Endothelial cell of hepatic sinusoid (primary cell): ENCODE measurements around the gene DOCK2.
"Not testable (repeated sequence)": the region's sequence is repeated elsewhere in the genome, so short reads cannot be mapped to it uniquely, and the experiment has no call there.

Experiments
- in situ Hi-C: cut with HindIII; loops from 2 replicates; pipeline ENCODE4 v1.10.0; 2017; ENCODE audit warnings: low sequenced_read_pairs

Gene DOCK2

DNA sequence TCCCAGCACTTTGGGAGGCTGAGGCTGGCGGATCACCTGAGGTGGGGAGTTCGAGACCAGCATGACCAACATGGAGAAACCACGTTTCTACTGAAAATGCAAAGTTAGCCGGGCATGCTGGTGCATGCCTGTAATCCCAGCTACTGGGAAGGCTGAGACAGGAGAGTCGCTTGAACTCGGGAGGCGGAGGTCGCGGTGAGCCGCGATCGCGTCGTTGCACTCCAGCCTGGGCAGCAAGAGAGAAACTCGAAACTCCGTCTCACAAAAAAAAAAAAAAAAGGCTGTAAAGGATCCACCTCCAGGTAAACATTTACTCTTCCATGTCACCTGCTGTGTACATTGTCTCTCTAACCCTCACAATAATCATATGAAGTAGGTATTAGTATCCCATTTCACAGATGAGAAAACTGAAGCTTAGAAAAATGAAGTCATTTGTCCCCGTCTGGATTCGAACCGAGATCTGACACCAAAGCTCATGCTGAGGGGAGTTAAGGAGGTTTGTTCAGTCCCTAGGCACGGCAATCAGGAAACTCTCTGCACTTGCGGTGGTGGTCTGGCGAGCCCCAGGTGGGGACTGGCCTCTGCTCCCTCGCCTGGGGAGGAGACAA lies 494 bp upstream of the DOCK2 start:
- in situ Hi-C loops = no loop called here

DNA sequence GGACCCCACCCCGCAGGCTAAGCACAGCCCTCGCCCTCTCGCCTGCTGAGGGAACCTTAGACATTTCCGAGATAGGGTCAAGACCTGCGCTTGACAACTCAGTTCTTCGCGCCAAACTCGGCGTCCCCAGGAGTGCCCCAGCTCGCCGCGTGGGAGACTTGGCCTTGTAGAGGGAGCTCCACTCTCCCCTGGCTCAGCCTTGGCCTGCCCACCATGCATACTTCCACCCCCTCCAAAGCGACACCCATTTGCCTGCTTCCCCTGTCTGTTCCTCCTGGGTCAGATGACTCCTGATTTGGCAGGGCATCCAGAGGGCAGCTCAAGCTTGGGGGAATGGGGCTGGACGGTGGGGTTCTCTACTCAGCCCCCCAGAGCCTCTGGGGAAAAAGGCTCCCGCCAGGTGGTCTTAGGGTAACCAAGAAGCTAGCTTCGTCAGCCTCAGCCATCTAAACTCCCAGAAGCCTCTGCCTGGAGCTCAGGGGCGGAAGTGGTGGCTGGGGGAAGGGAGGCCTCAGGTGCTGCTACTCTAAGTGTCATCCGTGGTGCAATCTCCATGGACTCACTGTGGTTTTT lies 560 bp downstream of the DOCK2 start:
- in situ Hi-C loops = no loop called here

DNA sequence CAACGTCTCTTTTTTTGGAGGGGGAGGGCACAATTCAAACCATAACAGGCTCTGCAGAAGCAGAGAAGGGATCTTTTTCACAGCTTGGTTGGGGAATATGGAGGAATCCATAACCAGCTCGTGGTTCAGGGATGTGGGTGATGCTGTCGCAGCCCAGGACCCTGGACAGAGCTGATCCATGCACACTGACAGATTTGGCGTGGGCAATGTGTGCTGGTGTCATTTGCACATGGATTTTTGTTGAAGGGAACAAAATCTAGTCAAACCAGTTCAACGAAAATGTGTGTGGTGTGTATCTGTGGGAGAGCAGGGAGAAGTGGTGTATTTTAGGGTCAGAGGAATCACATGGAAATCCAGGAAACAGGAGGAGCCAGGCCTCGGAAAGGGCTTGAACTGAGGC lies 4.2 kb downstream of the DOCK2 start:
- in situ Hi-C loops = no loop called here

DNA sequence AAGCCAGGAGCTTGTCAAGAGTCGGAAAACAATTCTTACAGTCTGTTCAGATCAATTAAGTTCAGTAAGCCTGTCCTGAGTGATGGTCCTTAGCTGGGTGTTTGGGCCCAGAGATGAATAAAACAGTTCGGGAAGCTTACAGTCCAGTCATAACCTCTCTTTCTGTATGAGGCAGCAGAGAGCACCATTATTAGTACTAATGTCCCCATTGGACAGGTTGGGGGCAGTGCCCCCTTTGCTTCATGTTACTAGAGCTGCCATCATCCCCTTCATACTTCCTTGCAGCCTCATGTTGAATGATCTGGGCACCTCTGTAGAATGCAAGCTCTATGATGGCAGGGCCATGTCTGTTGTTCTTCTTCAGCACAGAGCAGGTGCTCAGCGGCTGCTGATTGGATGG lies 9.8 kb downstream of the DOCK2 start:
- in situ Hi-C loops = no loop called here

DNA sequence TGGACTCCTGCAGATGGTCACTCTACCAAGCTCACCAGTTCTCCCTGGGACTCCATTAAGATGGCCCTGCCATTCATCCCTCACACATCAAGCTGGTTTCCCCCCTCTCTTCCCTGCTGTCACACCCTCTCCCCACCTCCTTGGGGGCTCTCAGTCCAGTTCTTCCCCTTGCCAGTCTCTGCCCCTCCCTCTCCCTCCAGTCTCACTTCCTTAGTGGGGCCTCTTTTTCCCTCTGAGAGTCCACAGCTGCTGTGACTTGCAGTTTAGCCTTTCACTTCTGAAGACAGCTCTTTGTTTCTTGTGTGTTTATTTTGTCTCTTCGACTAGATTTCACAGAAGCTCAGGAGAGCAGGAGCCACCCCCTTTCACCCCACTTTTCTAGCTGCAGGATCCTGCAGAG lies 10.5 kb downstream of the DOCK2 start:
- in situ Hi-C loops = no loop called here

- in situ Hi-C loops = no loop called here
Observed at GRCh38 chr5:169648725-169649310, 11.7 kb downstream of the DOCK2 start.

DNA sequence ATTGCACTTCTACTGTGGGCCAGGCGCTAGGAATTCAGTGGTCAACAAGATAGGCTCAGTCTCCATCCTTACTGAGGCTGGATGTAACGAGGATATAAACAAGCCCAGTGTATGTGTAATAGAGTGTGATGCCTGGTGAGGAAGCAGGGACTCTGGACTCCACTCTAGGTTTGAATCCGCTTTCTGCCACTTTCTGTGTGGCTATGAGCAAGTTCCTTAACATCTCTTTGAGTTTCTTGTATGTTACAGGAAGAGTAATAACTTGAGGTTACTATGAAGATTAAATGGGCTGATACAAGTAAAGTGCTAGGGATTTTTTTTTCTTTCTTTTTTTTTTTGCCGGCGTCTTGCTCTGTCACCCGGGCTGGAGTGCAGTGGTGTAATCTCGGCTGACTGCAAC lies 12.4 kb downstream of the DOCK2 start:
- in situ Hi-C loops = no loop called here

- in situ Hi-C loops = no loop called here
Observed at GRCh38 chr5:169650701-169651331, 13.7 kb downstream of the DOCK2 start.

- in situ Hi-C loops = no loop called here
Observed at GRCh38 chr5:169651526-169651925, 14.5 kb downstream of the DOCK2 start.

DNA sequence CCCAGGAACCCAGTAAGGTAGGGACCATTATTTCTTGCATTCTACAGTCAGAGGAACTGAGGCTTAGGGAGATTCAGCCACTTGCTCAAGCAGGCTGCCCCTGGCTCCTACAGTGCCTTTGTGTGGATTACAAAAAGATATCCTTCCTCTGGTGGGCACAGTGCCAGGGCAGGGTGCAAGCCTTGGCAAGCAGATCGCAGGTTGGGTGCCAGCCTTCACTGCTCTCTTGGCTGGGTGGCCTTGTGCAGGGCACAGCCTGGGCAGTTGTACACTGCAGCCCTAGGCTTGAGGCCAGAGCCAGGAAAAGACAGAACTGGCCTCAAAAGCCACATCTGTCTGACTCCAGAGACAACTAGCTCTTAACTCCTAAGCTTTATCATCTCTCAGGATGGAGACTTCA lies 15.0 kb downstream of the DOCK2 start:
- in situ Hi-C loops = no loop called here

DNA sequence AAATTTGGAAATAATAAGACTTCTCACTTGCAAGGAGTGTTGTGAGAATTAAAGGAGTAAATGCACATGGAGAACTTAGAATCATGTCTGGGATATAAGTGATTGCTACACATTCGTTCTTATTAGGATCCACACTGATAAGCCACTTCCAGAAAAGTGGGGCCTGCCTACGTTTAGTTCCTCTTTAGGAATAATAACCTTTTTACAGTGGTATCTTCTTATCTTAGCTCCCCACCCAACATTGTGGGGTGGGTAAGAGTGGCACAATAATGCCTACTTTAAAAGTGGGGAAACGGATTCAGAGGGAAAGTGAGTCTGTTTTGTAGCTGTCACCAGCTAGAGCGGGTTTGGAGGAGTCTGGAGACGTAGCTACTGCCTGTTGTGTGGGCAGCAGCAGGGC lies 16.0 kb downstream of the DOCK2 start:
- in situ Hi-C loops = no loop called here

GRCh38 chr5:169655353-169655752 lies 18.3 kb downstream of the DOCK2 start:
- in situ Hi-C loops = no loop called here

DNA sequence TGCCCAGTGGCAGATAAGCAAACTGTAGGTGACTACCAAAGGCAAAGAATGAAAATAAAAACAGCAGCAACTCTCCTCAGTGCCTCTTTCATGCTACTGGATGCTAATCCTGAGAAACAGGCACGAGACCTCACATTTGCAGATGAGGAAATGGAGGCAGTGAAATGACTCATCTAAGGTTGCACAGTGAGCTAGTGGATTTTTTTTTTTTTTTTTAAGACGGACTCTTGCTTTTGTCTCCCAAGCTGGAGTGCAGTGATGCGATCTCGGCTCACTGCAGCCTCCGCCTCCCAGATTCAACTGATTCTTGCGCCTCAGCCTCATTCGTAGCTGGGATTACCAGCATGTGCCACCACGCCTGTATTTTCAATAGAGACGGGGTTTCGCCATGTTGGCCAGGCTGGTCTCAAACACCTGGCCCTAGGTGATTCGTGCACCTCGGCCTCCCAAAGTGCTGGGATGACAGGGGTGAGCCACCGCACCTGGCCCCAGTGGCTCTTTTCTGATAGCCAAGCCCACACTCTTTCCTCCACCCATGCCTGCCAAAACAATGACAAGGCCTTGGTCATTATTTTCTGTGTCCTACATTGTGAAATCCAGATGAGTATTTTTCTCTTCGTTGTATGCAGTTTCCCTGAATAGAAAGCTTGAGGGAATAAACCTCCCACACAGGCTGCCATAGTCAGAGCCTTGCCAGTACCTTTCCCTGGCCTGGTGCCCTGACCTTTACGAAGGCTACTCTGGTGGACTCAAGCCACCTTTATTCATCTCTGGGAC lies 19.2 kb downstream of the DOCK2 start:
- in situ Hi-C loops = no loop called here

- in situ Hi-C loops = no loop called here
Observed at GRCh38 chr5:169657127-169657526, 20.1 kb downstream of the DOCK2 start.

GRCh38 chr5:169662451-169662850 lies 25.4 kb downstream of the DOCK2 start:
- in situ Hi-C loops = not testable (repeated sequence)

GRCh38 chr5:169663537-169663936 lies 26.5 kb downstream of the DOCK2 start:
- in situ Hi-C loops = no loop called here

DNA sequence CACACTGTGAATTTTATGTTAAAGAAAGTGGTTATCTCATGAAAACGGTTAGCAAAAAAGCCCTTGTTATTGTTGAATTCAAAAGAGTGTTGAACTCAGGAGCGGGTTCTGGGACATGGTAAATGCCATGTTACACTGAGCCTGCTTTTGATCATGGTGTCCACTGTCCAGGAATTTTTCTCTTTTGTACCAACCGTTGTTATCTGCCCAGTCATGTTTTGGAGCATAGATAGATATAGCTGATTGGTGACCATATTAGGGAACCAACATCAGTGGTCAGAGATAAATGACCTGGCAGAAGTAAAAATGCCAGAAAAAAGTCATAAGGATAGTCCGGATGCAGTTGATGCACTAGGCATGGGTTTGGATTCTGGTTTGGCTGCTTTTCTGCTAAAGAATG lies 29.3 kb downstream of the DOCK2 start:
- in situ Hi-C loops = no loop called here

DNA sequence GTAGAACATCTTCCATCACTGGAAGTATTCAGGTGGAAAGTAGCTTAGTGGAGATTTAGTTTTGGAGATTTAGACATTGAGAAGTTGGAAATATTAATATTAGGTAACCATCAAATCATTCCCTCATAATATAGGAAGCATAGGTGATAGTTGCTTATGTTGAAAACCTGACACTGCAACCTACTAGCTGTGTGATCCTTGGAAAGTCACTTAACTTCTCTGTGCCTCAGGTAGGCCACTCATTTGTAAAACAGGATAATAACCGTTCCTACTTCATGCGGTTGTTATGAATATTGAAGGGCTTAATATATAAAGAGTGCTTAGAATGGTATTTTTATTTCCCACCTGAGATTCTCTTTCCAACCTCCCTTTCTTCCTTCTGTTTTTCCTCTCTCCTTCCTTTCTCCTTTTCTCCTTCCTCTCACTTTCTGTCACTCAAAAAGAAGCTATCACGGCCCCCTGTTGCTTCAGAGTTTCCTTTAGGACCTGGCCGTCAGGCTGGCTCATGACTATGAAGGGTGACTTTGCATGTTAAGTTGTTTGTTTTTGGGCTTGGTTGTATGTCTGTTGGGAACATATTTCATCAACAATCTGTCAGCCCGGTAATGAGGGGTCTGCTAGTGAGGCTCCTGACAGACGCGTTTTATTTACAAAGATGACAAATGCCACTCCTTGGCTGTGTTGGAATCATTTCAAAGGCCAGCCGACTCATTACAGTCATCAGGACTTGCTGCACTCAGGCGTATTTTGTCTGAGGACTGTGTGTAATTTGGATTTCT lies 31.0 kb downstream of the DOCK2 start:
- in situ Hi-C loops = no loop called here

DNA sequence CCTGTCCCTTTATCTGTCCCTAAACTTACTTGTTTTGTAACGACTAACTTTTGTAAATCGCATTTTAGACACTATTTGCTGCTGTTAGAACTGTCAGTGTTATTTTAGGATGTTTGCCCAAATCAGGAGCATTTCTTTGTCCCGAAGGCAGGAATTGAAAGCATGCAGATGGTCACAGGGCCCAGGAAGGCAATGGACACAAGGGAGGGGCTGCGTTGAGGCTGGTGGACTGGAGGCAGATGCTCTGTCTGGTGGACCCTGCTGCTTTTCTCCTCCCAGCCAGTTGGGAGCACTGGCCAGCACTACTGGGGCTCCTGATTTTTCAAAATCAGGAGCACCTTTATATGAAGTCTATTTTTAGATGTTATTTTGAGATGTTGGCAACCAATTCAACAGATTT lies 31.7 kb downstream of the DOCK2 start:
- in situ Hi-C loops = no loop called here

DNA sequence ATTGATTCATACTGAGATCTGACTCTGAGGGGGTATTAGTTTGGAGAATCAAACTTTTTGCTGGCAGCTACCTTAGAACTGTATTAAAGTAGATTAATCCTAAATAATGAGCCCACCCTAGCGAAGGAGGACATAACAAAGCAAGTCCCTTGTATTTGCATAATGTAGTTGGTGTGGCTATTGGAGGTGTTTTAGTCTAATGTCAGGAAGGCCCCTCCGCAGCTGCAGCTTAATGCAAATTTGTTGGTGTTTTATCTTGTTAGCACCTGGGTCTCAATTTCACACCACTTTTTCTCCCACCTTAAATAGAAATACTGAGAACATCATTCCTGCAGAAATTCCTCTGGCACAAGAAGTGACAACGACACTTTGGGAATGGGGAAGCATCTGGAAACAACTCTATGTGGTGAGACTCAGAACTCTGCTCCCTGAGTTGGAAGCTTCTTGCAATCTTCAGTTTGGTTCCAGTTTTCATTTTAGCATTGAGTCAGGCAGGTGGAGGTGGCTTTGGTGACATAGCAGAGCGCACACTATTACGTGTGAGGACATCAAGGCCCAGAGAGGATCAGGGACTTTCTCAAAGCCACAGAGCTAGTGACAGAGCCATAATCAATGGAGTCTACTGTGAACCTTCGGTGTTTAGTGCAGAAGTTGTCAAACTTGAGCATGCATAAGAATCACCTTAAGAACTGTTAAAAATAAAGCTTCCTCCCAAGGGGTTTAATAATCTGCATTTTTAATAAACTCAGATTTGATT lies 33.9 kb downstream of the DOCK2 start:
- in situ Hi-C loops = no loop called here
